BJ (cell line): Measurements from ENCODE around the gene BACE2. TPM values are rescaled to one million over a fixed set of nuclear protein-coding genes. Genes with fewer than 3 reads are reported as not detected.

Source experiments
- CTCF ChIA-PET: fragments of 350-600 bp; formaldehyde crosslinking; extraction: SDS; loops from one replicate; lab custom pipeline; 2021; ENCODE audit warnings: antibody characterized with exemption, inconsistent platforms; lab: Yijun Ruan, JAX
- POLR2A ChIA-PET: fragments of 300-600 bp; sonication (Branson Sonifier 250); formaldehyde crosslinking; extraction: SDS; loops from one replicate; lab custom pipeline; 2021; ENCODE audit warnings: antibody characterized with exemption; lab: Charles Lee
- DNase-seq: peaks from one replicate; pipeline ENCODE4 v3.0.0-alpha.2; 2011; ENCODE audit warnings: low read depth
- H3K27me3 ChIP-seq: 2 replicates; pipeline ENCODE4 v1.6.0; 2011; ENCODE audit warnings: low read length; ENCODE audit not compliant: control insufficient read depth, insufficient read depth
- H3K36me3 ChIP-seq: 2 replicates; pipeline ENCODE4 v1.5.1; 2011; ENCODE audit warnings: low read length; ENCODE audit not compliant: control insufficient read depth, insufficient read depth
- H3K4me3 ChIP-seq: 2 replicates; pipeline ENCODE4 v1.5.1; 2011; ENCODE audit warnings: low read depth, mild to moderate bottlenecking, control low read depth, low read length
- polyA plus RNA-seq: library from polyadenylated mRNA; depleted of rRNA; stranded (reverse); fragments of >200 nt; gene quantifications from 2 replicates; pipeline ENCODE4 v1.2.3, GENCODE V29; 2011
- TF ChIP-seq, protein P1 (sequence below): IDR thresholded peaks from 2 replicates; pipeline ENCODE4 v1.5.1; 2011; ENCODE audit warnings: low read depth, mild to moderate bottlenecking, control low read depth, inconsistent platforms, low read length, moderate library complexity; ENCODE audit not compliant: insufficient read depth

Gene BACE2
- polyA plus RNA-seq, 1 experiment, result 38.5 TPM

DNA sequence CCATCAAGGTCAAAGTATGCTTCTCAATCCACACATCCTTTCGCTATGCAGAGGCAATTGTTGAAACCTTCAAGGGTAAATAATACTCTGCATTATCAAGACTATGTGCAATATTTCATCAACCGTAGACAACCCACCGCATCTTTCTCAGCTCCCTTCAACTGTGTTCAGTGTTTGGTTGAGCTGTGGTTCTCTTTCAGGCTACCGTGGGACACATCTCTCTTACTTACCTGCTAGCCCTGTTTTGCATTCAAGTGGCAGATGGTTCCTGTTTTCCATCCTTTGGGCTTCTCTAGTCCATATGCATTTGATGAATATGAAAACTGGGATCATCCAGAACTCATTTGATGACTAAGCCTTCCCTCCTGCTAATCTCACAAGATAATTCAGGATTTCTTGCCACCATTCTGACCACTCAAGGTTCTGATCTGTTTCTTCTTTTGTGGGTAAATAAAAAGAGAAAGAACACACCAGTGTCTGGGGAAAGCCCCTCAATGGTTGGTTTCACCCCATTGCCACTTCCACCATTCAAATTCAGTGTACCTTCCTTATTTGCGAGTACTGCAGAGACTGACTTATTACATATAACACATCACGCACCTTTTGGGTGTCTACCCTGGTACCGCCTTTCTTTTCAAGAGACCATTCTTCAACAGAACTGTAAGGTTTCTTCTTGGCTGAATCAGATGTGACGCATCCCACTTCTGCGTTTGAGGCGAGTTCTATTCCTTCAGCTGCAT is 61.7 kb downstream of the BACE2 start:
- ChIA-PET POLR2A (no interaction called here), CTCF (interaction anchor here (1.2 kb wide), 2 partner anchors 12 to 13 kb away, joined by 3 to 4 read pairs; no protein-coding TSS in a partner anchor)
- TF ChIP-seq, protein P1, sequence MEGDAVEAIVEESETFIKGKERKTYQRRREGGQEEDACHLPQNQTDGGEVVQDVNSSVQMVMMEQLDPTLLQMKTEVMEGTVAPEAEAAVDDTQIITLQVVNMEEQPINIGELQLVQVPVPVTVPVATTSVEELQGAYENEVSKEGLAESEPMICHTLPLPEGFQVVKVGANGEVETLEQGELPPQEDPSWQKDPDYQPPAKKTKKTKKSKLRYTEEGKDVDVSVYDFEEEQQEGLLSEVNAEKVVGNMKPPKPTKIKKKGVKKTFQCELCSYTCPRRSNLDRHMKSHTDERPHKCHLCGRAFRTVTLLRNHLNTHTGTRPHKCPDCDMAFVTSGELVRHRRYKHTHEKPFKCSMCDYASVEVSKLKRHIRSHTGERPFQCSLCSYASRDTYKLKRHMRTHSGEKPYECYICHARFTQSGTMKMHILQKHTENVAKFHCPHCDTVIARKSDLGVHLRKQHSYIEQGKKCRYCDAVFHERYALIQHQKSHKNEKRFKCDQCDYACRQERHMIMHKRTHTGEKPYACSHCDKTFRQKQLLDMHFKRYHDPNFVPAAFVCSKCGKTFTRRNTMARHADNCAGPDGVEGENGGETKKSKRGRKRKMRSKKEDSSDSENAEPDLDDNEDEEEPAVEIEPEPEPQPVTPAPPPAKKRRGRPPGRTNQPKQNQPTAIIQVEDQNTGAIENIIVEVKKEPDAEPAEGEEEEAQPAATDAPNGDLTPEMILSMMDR, result no peak
- no peak for DNase-seq
- H3K36me3 ChIP-seq, result no peaks in the 10 kb centered on the region; the same call in 1 of the 2 replicates
- H3K4me3 ChIP-seq, result no peak overlapping the region
- no peaks in the 10 kb centered on the region for H3K27me3 ChIP-seq

DNA sequence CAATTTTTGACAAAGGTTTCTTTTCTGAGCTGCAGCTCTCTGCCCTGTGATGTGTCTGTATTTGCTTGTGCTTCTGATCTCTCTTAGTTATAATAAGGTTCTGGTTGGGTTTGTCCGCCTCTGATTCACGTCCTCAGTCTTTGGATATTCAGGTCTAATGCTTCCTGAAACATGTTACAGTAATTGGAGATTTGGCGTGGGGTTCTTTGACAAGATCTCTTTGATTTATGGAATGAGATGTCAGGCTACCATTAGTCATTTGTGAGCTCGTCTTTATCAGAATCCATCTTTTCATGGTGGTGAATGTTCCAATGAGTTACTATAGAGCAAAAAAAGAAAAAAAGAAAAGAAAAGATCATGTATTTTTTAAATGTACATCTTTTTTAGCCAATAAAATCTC is 62.5 kb downstream of the BACE2 start:
- DNase-seq, result no peak
- TF ChIP-seq, protein P1, result no peak
- ChIA-PET POLR2A (no interaction called here), CTCF (interaction anchor here (1.2 kb wide), 2 partner anchors 12 to 13 kb away, joined by 3 to 4 read pairs; no protein-coding TSS in a partner anchor)
- Histone ChIP-seq H3K4me3 (no peak overlapping the region), H3K36me3 (no peaks in the 10 kb centered on the region; the same call in 1 of the 2 replicates), H3K27me3 (no peaks in the 10 kb centered on the region)

DNA sequence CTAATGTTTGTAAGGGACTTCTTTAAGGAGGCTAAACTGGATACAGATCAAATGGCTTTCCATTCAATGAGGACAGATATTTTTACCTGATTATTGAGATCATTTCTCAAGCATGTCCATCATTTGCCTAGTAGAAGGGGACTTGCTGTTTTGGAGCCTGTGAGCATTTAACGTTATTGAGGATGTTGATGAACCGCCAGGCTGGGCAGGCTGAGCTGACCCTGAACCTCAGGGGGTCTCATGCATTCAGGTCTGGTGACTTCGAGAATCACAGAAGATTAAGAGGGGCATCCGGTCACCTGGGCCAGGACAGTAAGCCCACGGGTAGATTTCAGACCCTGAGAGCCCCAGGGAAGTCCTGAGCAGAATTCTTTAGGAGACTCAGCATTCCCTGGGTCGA is 63.1 kb downstream of the BACE2 start:
- no peak overlapping the region for H3K4me3 ChIP-seq
- DNase-seq, result no peak
- TF ChIP-seq, protein P1, result no peak
- ChIA-PET POLR2A (no interaction called here), CTCF (interaction anchor here (1.2 kb wide), 1 partner anchor 13 kb away, joined by 3 read pairs; no protein-coding TSS in a partner anchor)
- H3K36me3 ChIP-seq, result no peaks in the 10 kb centered on the region; the same call in 1 of the 2 replicates
- no peaks in the 10 kb centered on the region for H3K27me3 ChIP-seq

DNA sequence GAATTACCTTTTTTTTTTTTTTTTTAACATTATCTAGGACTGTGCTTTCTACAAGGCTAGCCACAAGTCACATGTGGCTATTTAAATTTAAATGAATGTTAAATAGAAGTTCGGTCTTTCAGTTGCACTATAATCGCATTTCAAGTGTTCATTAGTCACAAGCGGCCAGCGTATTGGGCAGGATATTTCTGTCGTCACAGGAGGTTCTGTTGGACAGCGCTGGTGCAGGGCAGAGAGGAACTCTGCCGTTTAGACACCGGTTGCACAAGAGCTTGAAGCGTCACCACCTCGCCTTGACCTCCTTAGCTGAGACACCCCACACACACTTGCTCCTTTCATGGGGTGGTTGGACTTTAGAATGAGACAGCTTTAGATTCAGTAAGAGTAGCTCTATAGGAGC is 64.1 kb downstream of the BACE2 start:
- ChIA-PET POLR2A (no interaction called here), CTCF (interaction anchor here (1.2 kb wide), 1 partner anchor 110 kb away, joined by 5 read pairs; no protein-coding TSS in a partner anchor)
- TF ChIP-seq, protein P1, result no peak
- no peak overlapping the region for H3K4me3 ChIP-seq
- no peak for DNase-seq
- no peaks in the 10 kb centered on the region for H3K27me3 ChIP-seq
- no peaks in the 10 kb centered on the region for H3K36me3 ChIP-seq

DNA sequence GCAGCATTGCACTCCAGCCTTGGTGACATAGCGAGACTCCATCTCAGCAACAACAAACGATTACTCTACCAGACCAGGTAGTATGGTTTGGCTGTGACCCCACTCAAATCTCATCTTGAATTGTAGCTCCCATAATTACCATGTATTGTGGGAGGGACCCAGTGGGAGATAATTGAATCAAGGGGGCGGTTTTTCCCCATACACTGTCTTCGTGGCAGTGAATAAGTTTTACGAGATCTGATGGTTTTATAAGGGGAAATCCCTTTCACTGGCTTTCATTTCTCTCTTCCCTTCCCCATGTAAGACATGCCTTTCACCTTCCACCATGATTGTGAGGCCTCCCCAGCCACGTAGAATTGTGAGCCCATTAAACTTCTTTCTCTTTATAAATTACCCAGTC is 66.0 kb downstream of the BACE2 start:
- Histone ChIP-seq H3K4me3 (no peak overlapping the region), H3K36me3 (no peaks in the 10 kb centered on the region), H3K27me3 (no peaks in the 10 kb centered on the region)
- POLR2A ChIA-PET, result no interaction called here
- CTCF ChIA-PET, result no interaction called here
- TF ChIP-seq, protein P1, result no peak
- no peak for DNase-seq
